Mesendoderm (in vitro differentiated cells): Measurements from ENCODE around the gene ABO.
"Not testable (repeated sequence)": the region's sequence is repeated elsewhere in the genome, so short reads cannot be mapped to it uniquely, and the experiment has no call there.

ENCODE experiments used
- DNase-seq: peaks from one replicate; pipeline ENCODE4 v3.0.0; 2013
- H2AK5ac ChIP-seq: 2 replicates; pipeline ENCODE4 v1.6.1; 2013; ENCODE audit warnings: low read length, inconsistent platforms
- H2BK120ac ChIP-seq: 2 replicates; pipeline ENCODE4 v1.6.1; 2013; ENCODE audit warnings: low read depth, mild to moderate bottlenecking, low read length, moderate library complexity, mixed read lengths
- H2BK15ac ChIP-seq: replicated peaks from 2 replicates; pipeline ENCODE4 v1.6.1; 2013; ENCODE audit warnings: low read depth, mild to moderate bottlenecking, moderate library complexity
- H2BK5ac ChIP-seq: 2 replicates; pipeline ENCODE4 v1.6.1; 2013; ENCODE audit warnings: low read length, inconsistent platforms
- H3K18ac ChIP-seq: 2 replicates; pipeline ENCODE4 v1.6.1; 2013; ENCODE audit warnings: mild to moderate bottlenecking, low read length, mixed read lengths
- H3K23ac ChIP-seq: one replicate; pipeline ENCODE4 v1.6.1; 2013; ENCODE audit warnings: low read length
- H3K27ac ChIP-seq: 2 replicates; pipeline ENCODE4 v1.5.1; 2013; ENCODE audit warnings: low read depth, mild to moderate bottlenecking, inconsistent platforms, low read length, moderate library complexity
- H3K27me3 ChIP-seq: 2 replicates; pipeline ENCODE4 v1.6.1; 2013; ENCODE audit warnings: low read length, control low read depth, mild to moderate bottlenecking, inconsistent platforms; ENCODE audit not compliant: insufficient read depth, poor library complexity
- H3K36me3 ChIP-seq: 2 replicates; pipeline ENCODE4 v1.6.1; 2013; ENCODE audit warnings: low read length, inconsistent platforms; ENCODE audit not compliant: control insufficient read depth, insufficient read depth
- H3K4ac ChIP-seq: one replicate; pipeline ENCODE4 v1.6.1; 2013; ENCODE audit warnings: low read depth, mild to moderate bottlenecking, low read length, moderate library complexity
- H3K4me1 ChIP-seq: 2 replicates; pipeline ENCODE4 v1.6.1; 2013; ENCODE audit warnings: low read depth, low read length, inconsistent platforms; ENCODE audit not compliant: control insufficient read depth
- H3K4me2 ChIP-seq: 2 replicates; pipeline ENCODE4 v1.6.1; 2013; ENCODE audit warnings: low read length
- H3K4me3 ChIP-seq: 2 replicates; pipeline ENCODE4 v1.5.1; 2013; ENCODE audit warnings: mild to moderate bottlenecking, low read length
- H3K56ac ChIP-seq: one replicate; pipeline ENCODE4 v1.6.1; 2013; ENCODE audit warnings: low read length
- H3K79me1 ChIP-seq: 2 replicates; pipeline ENCODE4 v1.6.1; 2013; ENCODE audit warnings: low read length, inconsistent platforms
- H3K79me2 ChIP-seq: 2 replicates; pipeline ENCODE4 v1.6.1; 2013; ENCODE audit warnings: mild to moderate bottlenecking, low read length; ENCODE audit not compliant: control insufficient read depth, insufficient read depth
- H3K9ac ChIP-seq: 2 replicates; pipeline ENCODE4 v1.6.1; 2013; ENCODE audit warnings: low read length, inconsistent platforms
- H4K5ac ChIP-seq: one replicate; pipeline ENCODE4 v1.6.1; 2013; ENCODE audit warnings: low read length
- H4K8ac ChIP-seq: one replicate; pipeline ENCODE4 v1.6.1; 2013; ENCODE audit warnings: low read depth, mild to moderate bottlenecking, control low read depth, low read length, moderate library complexity
- WGBS: extraction: QIAGEN DNeasy Blood & Tissue Kit; methylation state at CpG from one replicate; pipeline ENCODE4 v1.1.7; 2013; ENCODE audit warnings: low lambda C conversion rate, missing lambda C conversion rate; ENCODE audit not compliant: insufficient coverage; ENCODE audit errors: extremely low coverage; 5-methylcytosine and 5-hydroxymethylcytosine counted together

The ABO gene

GRCh38 chr9:133251221-133251620 lies 23.8 kb downstream of the ABO start:
- H3K27me3 ChIP-seq, H3K4me1 ChIP-seq, H3K9ac ChIP-seq, H3K4me3 ChIP-seq, H3K23ac ChIP-seq, H3K4me2 ChIP-seq, H3K27ac ChIP-seq, H2BK120ac ChIP-seq, H3K79me2 ChIP-seq, H3K36me3 ChIP-seq, H2BK5ac ChIP-seq, H3K56ac ChIP-seq, H2BK15ac ChIP-seq, H3K18ac ChIP-seq, H3K4ac ChIP-seq, H3K79me1 ChIP-seq, DNase-seq, H4K5ac ChIP-seq, H2AK5ac ChIP-seq, H4K8ac ChIP-seq: not testable (repeated sequence)
- no CpG with 5 or more reads among the region's 6 CpGs for WGBS

DNA sequence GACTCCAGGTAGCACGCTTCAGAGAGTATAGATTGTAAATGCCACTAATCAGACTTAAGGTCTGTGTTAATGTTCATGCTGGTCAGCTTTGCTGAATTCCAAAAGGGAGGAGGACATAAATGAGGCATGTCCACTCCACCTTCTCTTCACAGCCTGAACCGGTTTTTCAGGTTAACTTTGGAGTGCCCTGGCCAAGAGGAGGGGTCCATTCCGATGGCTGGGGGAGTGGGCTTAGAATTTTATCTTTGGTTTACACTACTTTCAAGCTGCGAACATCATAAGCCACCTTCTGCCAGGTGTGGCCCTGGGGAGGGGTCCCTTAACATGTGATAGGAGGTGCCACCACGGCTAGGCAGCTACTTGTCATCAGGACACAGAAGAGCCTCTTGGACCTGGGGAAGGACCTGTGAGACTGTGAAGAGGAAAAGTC lies 24.2 kb downstream of the ABO start:
- Histone ChIP-seq H2BK5ac (no peak overlapping the region), H2BK15ac (no peak overlapping the region), H2BK120ac (no peak overlapping the region), H4K8ac (no peak overlapping the region), H2AK5ac (no peak overlapping the region), H3K79me2 (no peaks in the 10 kb centered on the region), H3K18ac (no peak overlapping the region), H3K4me3 (no peak overlapping the region), H3K4ac (no peak overlapping the region), H3K36me3 (no peaks in the 10 kb centered on the region), H3K4me2 (no peak overlapping the region), H4K5ac (no peak overlapping the region), H3K9ac (no peak overlapping the region), H3K27me3 (no peaks in the 10 kb centered on the region), H3K4me1 (no peaks in the 10 kb centered on the region), H3K56ac (no peak overlapping the region), H3K27ac (no peak overlapping the region), H3K23ac (no peak overlapping the region), H3K79me1 (no peaks in the 10 kb centered on the region)
- DNase-seq: no peak
- no CpG with 5 or more reads among the region's 5 CpGs for whole genome bisulfite sequencing

DNA sequence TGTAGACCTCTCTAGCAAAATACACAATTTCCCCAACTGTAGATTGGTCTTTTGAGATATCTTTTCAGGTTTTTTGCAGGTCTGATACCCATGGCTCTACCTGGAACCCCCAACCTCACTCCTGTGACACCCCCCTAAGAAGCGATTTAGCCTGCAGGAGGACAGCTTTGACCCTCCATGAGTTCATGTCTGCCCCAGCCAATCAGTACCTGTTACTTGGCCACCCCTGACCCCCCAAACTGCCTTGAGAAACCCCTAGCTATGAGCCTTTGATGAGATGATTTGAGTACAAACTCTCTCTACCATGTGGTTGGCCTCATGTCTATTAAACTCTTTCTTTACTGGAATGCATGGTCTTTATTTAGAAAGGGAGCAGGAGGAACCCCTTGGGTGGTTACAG lies 25.7 kb downstream of the ABO start:
- Histone ChIP-seq H3K4ac (no peak overlapping the region), H3K27ac (no peak overlapping the region), H3K79me2 (no peaks in the 10 kb centered on the region), H2BK5ac (no peak overlapping the region), H3K27me3 (no peaks in the 10 kb centered on the region), H2BK15ac (no peak overlapping the region), H3K79me1 (no peaks in the 10 kb centered on the region), H4K5ac (no peak overlapping the region), H3K9ac (no peak overlapping the region), H3K4me1 (no peaks in the 10 kb centered on the region), H3K23ac (no peak overlapping the region), H2BK120ac (no peak overlapping the region), H3K4me3 (no peak overlapping the region), H2AK5ac (no peak overlapping the region), H4K8ac (no peak overlapping the region), H3K18ac (no peak overlapping the region), H3K36me3 (no peaks in the 10 kb centered on the region), H3K4me2 (no peak overlapping the region), H3K56ac (no peak overlapping the region)
- no CpG with 5 or more reads among the region's 1 CpG for WGBS
- no peak for DNase-seq

DNA sequence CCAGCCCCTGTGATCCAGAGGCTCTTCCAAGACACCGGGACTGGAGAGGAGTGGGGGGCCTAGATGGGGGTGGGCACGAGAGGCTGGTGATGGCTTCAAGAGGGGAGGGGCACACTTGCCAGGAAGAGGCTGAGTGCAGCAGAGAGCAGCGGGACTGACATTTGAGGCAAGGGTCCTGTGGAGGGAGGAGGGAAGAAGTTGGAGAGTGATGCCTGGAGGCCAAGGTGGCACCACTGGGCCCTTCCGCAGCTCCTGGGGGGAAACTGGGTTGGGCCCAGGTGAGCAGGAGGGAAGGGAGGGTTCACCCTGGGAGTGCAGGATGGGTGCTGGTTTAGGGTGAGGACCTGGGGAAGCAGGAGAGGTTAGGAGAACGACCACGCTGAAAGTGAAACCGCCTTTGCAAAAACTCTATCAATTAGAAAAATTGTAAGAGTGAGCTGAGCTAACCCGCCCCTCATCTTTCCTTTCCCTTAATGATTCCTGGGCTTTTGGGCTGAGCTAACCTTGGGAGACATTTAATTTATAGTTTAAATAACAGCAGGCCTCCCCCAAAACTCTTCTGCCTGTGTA lies 26.2 kb downstream of the ABO start:
- Histone ChIP-seq H2BK15ac (no peak overlapping the region), H4K8ac (no peak overlapping the region), H3K4me1 (no peaks in the 10 kb centered on the region), H3K18ac (no peak overlapping the region), H3K4me3 (no peak overlapping the region), H3K79me2 (no peaks in the 10 kb centered on the region), H4K5ac (no peak overlapping the region), H3K27ac (no peak overlapping the region), H3K9ac (no peak overlapping the region), H3K36me3 (no peaks in the 10 kb centered on the region), H2BK5ac (no peak overlapping the region), H3K27me3 (no peaks in the 10 kb centered on the region), H3K23ac (no peak overlapping the region), H3K4ac (no peak overlapping the region), H3K79me1 (no peaks in the 10 kb centered on the region), H2AK5ac (no peak overlapping the region), H3K4me2 (no peak overlapping the region), H3K56ac (no peak overlapping the region), H2BK120ac (no peak overlapping the region)
- no peak for DNase-seq
- WGBS: no CpG with 5 or more reads among the region's 8 CpGs

- Histone ChIP-seq H3K4me1 (no peaks in the 10 kb centered on the region), H4K5ac (no peak overlapping the region), H3K36me3 (no peaks in the 10 kb centered on the region), H3K9ac (no peak overlapping the region), H3K79me2 (no peaks in the 10 kb centered on the region), H3K4me3 (no peak overlapping the region), H3K27me3 (no peaks in the 10 kb centered on the region), H4K8ac (no peak overlapping the region), H3K56ac (no peak overlapping the region), H3K18ac (no peak overlapping the region), H2BK5ac (no peak overlapping the region), H2AK5ac (no peak overlapping the region), H3K27ac (no peak overlapping the region), H3K4me2 (no peak overlapping the region), H3K4ac (no peak overlapping the region), H2BK120ac (no peak overlapping the region), H3K23ac (no peak overlapping the region), H2BK15ac (no peak overlapping the region), H3K79me1 (no peaks in the 10 kb centered on the region)
- no peak for DNase-seq
- no CpG with 5 or more reads among the region's 6 CpGs for WGBS
Observed at GRCh38 chr9:133247632-133248031, 27.4 kb downstream of the ABO start.

- H2BK5ac ChIP-seq: no peak overlapping the region
- H3K4me1 ChIP-seq: no peaks in the 10 kb centered on the region
- no peak overlapping the region for H3K18ac ChIP-seq
- H2BK120ac ChIP-seq: no peak overlapping the region
- no peaks in the 10 kb centered on the region for H3K27me3 ChIP-seq
- H3K4me2 ChIP-seq: no peak overlapping the region
- no peak overlapping the region for H3K56ac ChIP-seq
- no CpG with 5 or more reads among the region's 6 CpGs for WGBS
- no peak overlapping the region for H3K9ac ChIP-seq
- no peak overlapping the region for H3K4me3 ChIP-seq
- H3K27ac ChIP-seq: no peak overlapping the region
- no peak overlapping the region for H4K5ac ChIP-seq
- no peaks in the 10 kb centered on the region for H3K79me2 ChIP-seq
- H3K36me3 ChIP-seq: no peaks in the 10 kb centered on the region
- H3K79me1 ChIP-seq: no peaks in the 10 kb centered on the region
- H3K4ac ChIP-seq: no peak overlapping the region
- no peak overlapping the region for H4K8ac ChIP-seq
- no peak overlapping the region for H3K23ac ChIP-seq
- H2AK5ac ChIP-seq: no peak overlapping the region
- no peak overlapping the region for H2BK15ac ChIP-seq
- no peak for DNase-seq
Observed at GRCh38 chr9:133246991-133247390, 28.0 kb downstream of the ABO start.
